SU-DHL-6 (cell line): ENCODE results near the gene SULF2.

Experiments used
- EZH2phosphoT487 ChIP-seq: fragments of 200-600 bp; sonication (generic), shearing (Covaris generic); conservative IDR thresholded peaks from 2 replicates; pipeline ENCODE4 v1.6.1; 2018; ENCODE audit warnings: mild to moderate bottlenecking, antibody characterized with exemption, low read length, moderate library complexity, mixed read lengths
- TF ChIP-seq, protein P1 (sequence below): fragments of 200-600 bp; sonication (generic); IDR thresholded peaks from one replicate; pipeline ENCODE4 v1.5.1; 2017; ENCODE audit warnings: antibody characterized with exemption, mild to moderate bottlenecking, low read length, moderate library complexity; ENCODE audit not compliant: insufficient read depth, poor library complexity, severe bottlenecking

DNA sequence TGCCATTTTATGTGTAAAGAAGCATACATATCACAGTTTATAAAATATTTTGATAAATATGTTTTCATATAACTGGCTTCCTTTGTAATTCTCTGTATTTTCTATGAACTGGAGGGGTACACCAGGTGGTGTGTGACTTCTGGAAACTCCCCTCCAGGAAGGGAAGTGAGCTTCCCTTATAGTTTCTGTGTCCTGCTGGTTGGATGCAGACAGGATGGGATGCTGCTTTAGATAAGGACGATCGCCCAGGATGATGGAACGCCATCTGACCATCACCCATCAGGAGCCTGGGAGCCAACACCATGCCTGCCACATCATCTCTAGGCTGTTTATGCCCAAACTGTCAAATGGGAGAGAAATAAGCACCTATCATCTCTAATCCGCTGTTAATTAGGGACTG, 66.1 kb downstream of the SULF2 start:
- TF ChIP-seq, protein P1, sequence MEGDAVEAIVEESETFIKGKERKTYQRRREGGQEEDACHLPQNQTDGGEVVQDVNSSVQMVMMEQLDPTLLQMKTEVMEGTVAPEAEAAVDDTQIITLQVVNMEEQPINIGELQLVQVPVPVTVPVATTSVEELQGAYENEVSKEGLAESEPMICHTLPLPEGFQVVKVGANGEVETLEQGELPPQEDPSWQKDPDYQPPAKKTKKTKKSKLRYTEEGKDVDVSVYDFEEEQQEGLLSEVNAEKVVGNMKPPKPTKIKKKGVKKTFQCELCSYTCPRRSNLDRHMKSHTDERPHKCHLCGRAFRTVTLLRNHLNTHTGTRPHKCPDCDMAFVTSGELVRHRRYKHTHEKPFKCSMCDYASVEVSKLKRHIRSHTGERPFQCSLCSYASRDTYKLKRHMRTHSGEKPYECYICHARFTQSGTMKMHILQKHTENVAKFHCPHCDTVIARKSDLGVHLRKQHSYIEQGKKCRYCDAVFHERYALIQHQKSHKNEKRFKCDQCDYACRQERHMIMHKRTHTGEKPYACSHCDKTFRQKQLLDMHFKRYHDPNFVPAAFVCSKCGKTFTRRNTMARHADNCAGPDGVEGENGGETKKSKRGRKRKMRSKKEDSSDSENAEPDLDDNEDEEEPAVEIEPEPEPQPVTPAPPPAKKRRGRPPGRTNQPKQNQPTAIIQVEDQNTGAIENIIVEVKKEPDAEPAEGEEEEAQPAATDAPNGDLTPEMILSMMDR, result no peak
- no peak for TF ChIP-seq EZH2phosphoT487
